HG03045 (cell line): ENCODE results near the gene SF3B6.

ENCODE experiments used
- ATAC-seq: cut with Tn5 transposase; IDR thresholded peaks from one replicate; pipeline ENCODE4 v1.9.1; 2021; ENCODE audit warnings: mild to moderate bottlenecking, moderate library complexity; ENCODE audit not compliant: unreplicated experiment

SF3B6 gene

GRCh38 chr2:24022324-24022974, 53.7 kb downstream of the SF3B6 start:
- no peak for ATAC-seq

GRCh38 chr2:24021122-24021998, 54.8 kb downstream of the SF3B6 start:
- ATAC-seq = no peak

- ATAC-seq = no peak
These were observed 55.9 kb downstream of the SF3B6 start for GRCh38 chr2:24020244-24020643.

GRCh38 chr2:24019729-24020128, 56.4 kb downstream of the SF3B6 start:
- ATAC-seq = no peak

- ATAC-seq = no peak
These were observed 57.9 kb downstream of the SF3B6 start for GRCh38 chr2:24018241-24018640.

- no peak for ATAC-seq
These were observed 58.4 kb downstream of the SF3B6 start for GRCh38 chr2:24017711-24018110.
